Aorta (tissue), 5 donors: ENCODE measurements around the gene LPCAT2. TPM values are rescaled to one million over a fixed set of nuclear protein-coding genes. Genes with fewer than 3 reads are reported as not detected.

Experiments
- ATAC-seq: fragments of 200-7000 bp; cut with Tn5 transposase; one replicate; pipeline ENCODE4 v1.9.1; 2022; ENCODE audit warnings: moderate library complexity; ENCODE audit not compliant: low FRiP score
- DNase-seq, 2 donors: peaks; one replicate each; pipeline ENCODE4 v3.0.0-alpha.2; 2020
- H3K27ac ChIP-seq, 2 donors: one replicate each; pipeline ENCODE4 v1.5.1; 2013; ENCODE audit warnings: low read length in 2 of 2, mild to moderate bottlenecking in 2 of 2, moderate library complexity in 2 of 2, control low read depth in 1 of 2, inconsistent platforms in 1 of 2, low read depth in 1 of 2
- H3K27me3 ChIP-seq, 2 donors: one replicate each; pipeline ENCODE4 v1.6.1; 2013; ENCODE audit warnings: control low read depth in 1 of 2, low read length in 1 of 2, mild to moderate bottlenecking in 1 of 2, moderate library complexity in 1 of 2; ENCODE audit not compliant: insufficient read depth in 2 of 2, control insufficient read depth in 1 of 2
- H3K36me3 ChIP-seq, 2 donors: one replicate each; pipeline ENCODE4 v1.6.1; 2013; ENCODE audit warnings: control low read depth in 1 of 2, low read length in 1 of 2, mild to moderate bottlenecking in 1 of 2; ENCODE audit not compliant: insufficient read depth in 2 of 2, control insufficient read depth in 1 of 2
- H3K4me1 ChIP-seq, 2 donors: one replicate each; pipeline ENCODE4 v1.6.1; 2013; ENCODE audit warnings: low read length in 2 of 2, control low read depth in 1 of 2, mild to moderate bottlenecking in 1 of 2, moderate library complexity in 1 of 2; ENCODE audit not compliant: insufficient read depth in 2 of 2, control insufficient read depth in 1 of 2
- H3K4me3 ChIP-seq, 2 donors: one replicate each; pipeline ENCODE4 v1.5.1; 2013; ENCODE audit warnings: low read length in 2 of 2, control low read depth in 1 of 2, mild to moderate bottlenecking in 1 of 2
- H3K9me3 ChIP-seq: one replicate; pipeline ENCODE4 v1.6.1; 2013; ENCODE audit warnings: mild to moderate bottlenecking, low read length; ENCODE audit not compliant: control insufficient read depth
- WGBS, 2 donors: extraction: QIAGEN DNeasy Blood & Tissue Kit; methylation state at CpG; one replicate each; pipeline ENCODE4 v1.1.7; 2013; 5-methylcytosine and 5-hydroxymethylcytosine counted together
- intact Hi-C, 2 donors: fragments of 100-400 bp; cut with DNase I; formaldehyde crosslinking; loops; one replicate each; pipeline versions ENCODE4 v1.14.2 to v1.15.0; 2022
- polyA plus RNA-seq, 2 donors: library from polyadenylated mRNA; stranded (reverse); fragments of 200-250 nt; gene quantifications; one replicate each; pipeline ENCODE4 v1.2.3, GENCODE V29; 2013
- total RNA-seq, 2 donors: library from RNA; stranded (reverse); fragmentation: NEBNext Ultra II Directional; extraction: Animal tissue kit (Norgen Biotek cat#: 25700); gene quantifications; one replicate each; pipeline ENCODE4 v1.2.1, GENCODE V29; 2021
- donor health status: healthy with polysubstance abuse.
- donor health status: Bipolar disorder and iron deficiency.
- donor health status: DM: no; HTN: no; CAD: no.
- donor health status: DM: no; HTN: no; CAD: no.
- donor health status: DM: yes; HTN: yes; CAD: no.

Gene LPCAT2
- total and polyA plus RNA-seq, 4 donors, result 14.8 to 36.6 (median 17.4) TPM

GRCh38 chr16:55542459-55543082, 33.7 kb downstream of the LPCAT2 start:
- WGBS, 2 donors, result 88 to 97% methylated on average over 1 of the region's 1 CpG
- no peak for DNase-seq
- Histone ChIP-seq H3K36me3 (peaks cover 0 to under 1% of the 10 kb centered on the region in 2 donors), H3K27me3 (no peaks in the 10 kb centered on the region), H3K4me1 (no peaks in the 10 kb centered on the region), H3K4me3 (no peak overlapping the region), H3K27ac (no peak overlapping the region), H3K9me3 (no peaks in the 10 kb centered on the region)
- ATAC-seq, result peak; percentile 77
- intact Hi-C loops, result loop anchor here (1.0 to 10.0 kb wide), 3 partner anchors 70 to 302 kb away; no protein-coding TSS in a partner anchor

DNA sequence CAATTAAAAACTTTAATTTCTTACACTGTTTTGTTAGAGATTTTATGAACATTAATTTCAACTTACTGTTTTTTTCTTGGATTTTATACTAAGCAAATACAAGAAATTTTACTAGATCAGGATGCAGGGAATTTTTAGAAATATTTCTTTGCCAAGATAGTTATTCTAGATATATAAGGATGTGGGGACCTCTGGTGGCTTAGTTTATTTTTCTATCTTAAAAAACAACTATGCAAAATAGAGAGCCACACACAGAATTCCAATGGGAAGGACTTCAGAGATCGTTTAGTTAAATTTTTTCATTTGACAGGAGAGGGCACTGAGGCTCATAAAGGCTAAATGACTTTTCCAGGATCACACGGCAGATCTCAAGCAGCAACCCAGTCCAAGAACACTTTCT, 34.6 kb downstream of the LPCAT2 start:
- WGBS, 2 donors, result 7 to 9% methylated on average over 2 of the region's 2 CpGs
- intact Hi-C loops, result loop anchor here (2.0 to 10.0 kb wide), 2 partner anchors 71 to 301 kb away; no protein-coding TSS in a partner anchor
- Histone ChIP-seq H3K9me3 (no peaks in the 10 kb centered on the region), H3K36me3 (no peaks in the 10 kb centered on the region), H3K4me1 (no peaks in the 10 kb centered on the region), H3K4me3 (no peak overlapping the region), H3K27me3 (no peaks in the 10 kb centered on the region), H3K27ac (no peak overlapping the region)
- no peak for DNase-seq
- ATAC-seq, result peak; percentile 85

- DNase-seq (no peak), ATAC-seq (no peak)
- intact Hi-C loops, result no loop called here
- Histone ChIP-seq H3K9me3 (no peaks in the 10 kb centered on the region), H3K4me1 (peaks cover 0 to 2% of the 10 kb centered on the region in 2 donors), H3K27ac (no peak overlapping the region), H3K36me3 (peaks cover 0 to 2% of the 10 kb centered on the region in 2 donors), H3K27me3 (no peaks in the 10 kb centered on the region), H3K4me3 (no peak overlapping the region)
Observed at GRCh38 chr16:55552621-55553020, 43.7 kb downstream of the LPCAT2 start.

GRCh38 chr16:55555436-55555835, 46.6 kb downstream of the LPCAT2 start:
- 5 to 10% methylated on average over 2 of the region's 2 CpGs for WGBS, 2 donors
- H3K4me1 ChIP-seq, result peaks cover 0 to 3% of the 10 kb centered on the region in 2 donors
- no peak overlapping the region for H3K27ac ChIP-seq
- H3K27me3 ChIP-seq, result no peaks in the 10 kb centered on the region
- DNase-seq (no peak), ATAC-seq (no peak)
- no peaks in the 10 kb centered on the region for H3K9me3 ChIP-seq
- no peak overlapping the region for H3K4me3 ChIP-seq
- intact Hi-C loops, result no loop called here
- no peaks in the 10 kb centered on the region for H3K36me3 ChIP-seq

GRCh38 chr16:55557186-55557585, 48.3 kb downstream of the LPCAT2 start:
- H3K36me3 ChIP-seq, result no peaks in the 10 kb centered on the region
- H3K27ac ChIP-seq, result no peak overlapping the region
- DNase-seq (no peak), ATAC-seq (no peak)
- peaks cover 0 to 3% of the 10 kb centered on the region in 2 donors for H3K4me1 ChIP-seq
- H3K27me3 ChIP-seq, result no peaks in the 10 kb centered on the region
- no peaks in the 10 kb centered on the region for H3K9me3 ChIP-seq
- intact Hi-C loops, result no loop called here
- no peak overlapping the region for H3K4me3 ChIP-seq

GRCh38 chr16:55559233-55559632, 50.4 kb downstream of the LPCAT2 start:
- peak; percentile 48 for ATAC-seq

GRCh38 chr16:55559933-55560516, 51.2 kb downstream of the LPCAT2 start:
- no peaks in the 10 kb centered on the region for H3K9me3 ChIP-seq
- intact Hi-C loops, result no loop called here
- WGBS, 2 donors, result 14 to 18% methylated on average over 1 of the region's 1 CpG
- peaks cover 0 to 2% of the 10 kb centered on the region in 2 donors for H3K4me1 ChIP-seq
- no peak for ATAC-seq
- H3K27me3 ChIP-seq, result no peaks in the 10 kb centered on the region
- no peak overlapping the region for H3K4me3 ChIP-seq
- no peaks in the 10 kb centered on the region for H3K36me3 ChIP-seq
- no peak for DNase-seq
- H3K27ac ChIP-seq, result no peak overlapping the region

More at GRCh38 chr16:55559233-55559632, 50.4 kb downstream of the LPCAT2 start:
- Histone ChIP-seq H3K4me1 (peaks cover 0 to 2% of the 10 kb centered on the region in 2 donors), H3K27me3 (no peaks in the 10 kb centered on the region), H3K4me3 (no peak overlapping the region), H3K27ac (no peak overlapping the region), H3K36me3 (no peaks in the 10 kb centered on the region), H3K9me3 (no peaks in the 10 kb centered on the region)
- intact Hi-C loops, result no loop called here
- DNase-seq, result no peak

DNA sequence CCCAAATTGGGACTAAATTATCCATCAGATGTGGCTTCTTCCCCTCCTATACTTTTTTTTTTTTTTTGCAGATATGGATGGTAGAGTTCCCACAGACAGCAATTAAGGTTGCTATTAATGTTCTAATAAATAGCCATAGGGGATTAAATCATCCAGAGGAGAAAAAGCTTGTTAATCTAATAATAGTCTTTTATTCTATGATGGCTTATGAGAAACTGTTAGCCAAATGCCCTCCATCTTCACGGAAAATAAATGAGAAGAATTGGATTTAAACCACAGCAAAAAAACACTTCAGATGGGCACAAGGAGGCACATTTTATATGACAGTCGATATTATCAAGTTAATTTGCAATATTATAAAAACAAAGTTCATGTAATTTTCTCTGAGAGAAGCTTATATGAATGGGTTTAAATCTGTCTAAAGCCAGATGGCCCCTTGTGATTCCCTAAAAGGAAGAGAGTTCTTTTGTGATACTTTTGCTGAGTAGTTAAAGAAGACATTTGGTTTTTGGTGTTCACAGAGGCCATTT, 52.5 kb downstream of the LPCAT2 start:
- ATAC-seq (no peak), DNase-seq (no peak)
- no peak overlapping the region for H3K4me3 ChIP-seq
- no peaks in the 10 kb centered on the region for H3K36me3 ChIP-seq
- 88 to 95% methylated on average over 2 of the region's 2 CpGs for WGBS, 2 donors
- no peak overlapping the region for H3K27ac ChIP-seq
- intact Hi-C loops, result no loop called here
- H3K9me3 ChIP-seq, result no peaks in the 10 kb centered on the region
- H3K27me3 ChIP-seq, result no peaks in the 10 kb centered on the region
- H3K4me1 ChIP-seq, result peaks cover 0 to 2% of the 10 kb centered on the region in 2 donors

- no peak for ATAC-seq
- H3K4me1 ChIP-seq, result peaks cover 0 to 2% of the 10 kb centered on the region in 2 donors
- intact Hi-C loops, result no loop called here
Observed at GRCh38 chr16:55562936-55563335, 54.1 kb downstream of the LPCAT2 start.

More at GRCh38 chr16:55562936-55563335, 54.1 kb downstream of the LPCAT2 start:
- Histone ChIP-seq H3K36me3 (peaks cover 0 to 2% of the 10 kb centered on the region in 2 donors), H3K27me3 (no peaks in the 10 kb centered on the region), H3K4me3 (no peak overlapping the region), H3K9me3 (no peaks in the 10 kb centered on the region), H3K27ac (no peak overlapping the region)
- DNase-seq, result no peak
- WGBS, 2 donors, result 94 to 97% methylated on average over 1 of the region's 1 CpG
